ENCODE measurements around the gene BRD1. TPM values are rescaled to one million over a fixed set of nuclear protein-coding genes. Genes with fewer than 3 reads are reported as not detected.

Gene BRD1
- total RNA-seq, 1 experiment from 2014 or later, result 31.3 TPM

- Histone ChIP-seq H3K4me1 (ENCODE audit: control insufficient read depth in 1 of 2, insufficient read depth in 2 of 2, low read length in 2 of 2) (no peaks in the 10 kb centered on the region), H3K9ac (ENCODE audit: low read length) (no peak overlapping the region), H3K79me2 (ENCODE audit: insufficient read depth, low read length) (no peaks in the 10 kb centered on the region), H3K36me3 (ENCODE audit: control insufficient read depth in 1 of 2, insufficient read depth in 2 of 2, low read length in 2 of 2) (no peaks in the 10 kb centered on the region), H3K27me3 (ENCODE audit: insufficient read depth, low read length) (peaks cover 53% of the 10 kb centered on the region), H2AFZ (ENCODE audit: low read depth, low read length, poor library complexity, severe bottlenecking) (no peak overlapping the region), H3K4me3 (replicated peaks in 1 of 2; ENCODE audit: low read depth in 1 of 2, low read length in 2 of 2) (no peak overlapping the region), H3K9me2 (ENCODE audit: insufficient read depth) (no peaks in the 10 kb centered on the region), H3K9me3 (ENCODE audit: control insufficient read depth in 1 of 2, insufficient read depth in 1 of 2, low read depth in 1 of 2, low read length in 2 of 2) (no peaks in the 10 kb centered on the region), H4K20me1 (ENCODE audit: insufficient read depth) (no peaks in the 10 kb centered on the region), H3K27ac (ENCODE audit: low read depth, low read length) (no peak overlapping the region), H3K4me2 (ENCODE audit: low read length) (no peak overlapping the region)
- intact Hi-C loops (cut with micrococcal nuclease), result no loop called here
- ChIA-PET RAD21 (ENCODE audit: low non-redundant PET in 1 of 2, low total read pairs in 2 of 2, uncharacterized antibody in 2 of 2, unreplicated experiment in 2 of 2) (no interaction called here), POLR2A (no interaction called here), CTCF (no interaction called here)
- BruUV-seq (replicated peaks), result no TSS peak
- ATAC-seq (no peak), DNase-seq (ENCODE audit: low read depth, low spot score) (no peak)
- no peak for TF ChIP-seq ATF3 (IDR thresholded peaks at IDR 0.05)
- TF ChIP-seq CBX3 (IDR thresholded peaks at IDR 0.05; ENCODE audit: low read depth), result no peak
- no peak for TF ChIP-seq JUND (IDR thresholded peaks at IDR 0.05)
- TF ChIP-seq MAX (IDR thresholded peaks at IDR 0.05), result no peak
- no peak for TF ChIP-seq ZNF274 (IDR thresholded peaks at IDR 0.05; ENCODE audit: low read depth, low read length)
- TF ChIP-seq CEBPB (IDR thresholded peaks at IDR 0.05; ENCODE audit: low read depth), result no peak
- TF ChIP-seq POLR2AphosphoS5 (IDR thresholded peaks at IDR 0.05; ENCODE audit: low read depth, low read length), result no peak
- TF ChIP-seq REST (IDR thresholded peaks at IDR 0.05; ENCODE audit: low read depth), result no peak
- no peak for TF ChIP-seq EGR1 (IDR thresholded peaks at IDR 0.05; ENCODE audit: low read depth)
- TF ChIP-seq SP1 (IDR thresholded peaks at IDR 0.05; ENCODE audit: low read depth), result no peak
- no peak for TF ChIP-seq ELF1 (IDR thresholded peaks at IDR 0.05; ENCODE audit: borderline replicate concordance, low read depth)
- no peak for TF ChIP-seq RAD21 (IDR thresholded peaks at IDR 0.05; ENCODE audit: low read depth)
Observed at GRCh38 chr22:49723478-49724029, 104.1 kb downstream of the BRD1 start.

Other genes starting within 250 kb of the BRD1 start
- gene ZBED4, start 26.0 kb upstream of the BRD1 start, total RNA-seq (2021; ENCODE audit: unreplicated experiment), result 21.6 TPM
- gene ALG12, start 90.6 kb upstream of the BRD1 start, total RNA-seq (2021; ENCODE audit: unreplicated experiment), result 16.6 TPM
- gene CRELD2, start 90.8 kb upstream of the BRD1 start, total RNA-seq (2021; ENCODE audit: unreplicated experiment), result 45.8 TPM
- gene PIM3, start 132.9 kb upstream of the BRD1 start, total RNA-seq (2021; ENCODE audit: unreplicated experiment), result 116 TPM
- gene IL17REL, start 184.9 kb upstream of the BRD1 start, total RNA-seq (2021; ENCODE audit: unreplicated experiment), result not detected
- not detected for gene TTLL8, start 230.4 kb upstream of the BRD1 start, total RNA-seq (2021; ENCODE audit: unreplicated experiment)